AG09309 (cell line): ENCODE data around the gene LARGE1.

ENCODE experiments used
- DNase-seq: peaks from one replicate; pipeline ENCODE4 v3.0.0-alpha.2; 2010; ENCODE audit warnings: low read depth
- H3K4me3 ChIP-seq: 2 replicates; pipeline ENCODE4 v1.5.1; 2011; ENCODE audit warnings: mild to moderate bottlenecking, low read depth, low read length, moderate library complexity; ENCODE audit not compliant: control insufficient read depth
- CTCF ChIP-seq: IDR thresholded peaks from 2 replicates; pipeline ENCODE4 v1.5.1; 2011; ENCODE audit warnings: mild to moderate bottlenecking, low read depth, low read length, inconsistent platforms; ENCODE audit not compliant: insufficient read depth, control insufficient read depth; ENCODE audit errors: missing control alignments

LARGE1 gene

GRCh38 chr22:33404723-33405122 is 515.6 kb downstream of the LARGE1 start:
- no peak for TF ChIP-seq CTCF
- no peak for DNase-seq
- no peak overlapping the region for H3K4me3 ChIP-seq

GRCh38 chr22:33402325-33402724 is 518.0 kb downstream of the LARGE1 start:
- no peak overlapping the region for H3K4me3 ChIP-seq
- no peak for DNase-seq
- TF ChIP-seq CTCF: no peak

- no peak overlapping the region for H3K4me3 ChIP-seq
These were observed 519.0 kb downstream of the LARGE1 start for GRCh38 chr22:33401291-33401690.

GRCh38 chr22:33400891-33401290 is 519.4 kb downstream of the LARGE1 start:
- no peak for TF ChIP-seq CTCF
- no peak for DNase-seq
- H3K4me3 ChIP-seq: no peak overlapping the region

More at GRCh38 chr22:33401291-33401690, 519.0 kb downstream of the LARGE1 start:
- TF ChIP-seq CTCF: no peak
- no peak for DNase-seq

GRCh38 chr22:33400061-33400840 is 520.0 kb downstream of the LARGE1 start:
- no peak overlapping the region for H3K4me3 ChIP-seq
- TF ChIP-seq CTCF: no peak
- DNase-seq: no peak

GRCh38 chr22:33397381-33397907 is 522.8 kb downstream of the LARGE1 start:
- no peak for TF ChIP-seq CTCF
- no peak for DNase-seq

More at GRCh38 chr22:33397381-33397907, 522.8 kb downstream of the LARGE1 start:
- H3K4me3 ChIP-seq: no peak overlapping the region
